Activated CD8-positive, alpha-beta memory T cell treated with anti-CD3 and anti-CD28 coated beads for 48 hours (primary cell): ENCODE results near the gene PPP1R1B.

Experiments used
- DNase-seq, 3 experiments: peaks; one replicate each; pipeline ENCODE4 v3.0.0-alpha.2; 2020; ENCODE audit warnings: low read depth in 2 of 3, low spot score in 2 of 3

Gene PPP1R1B

GRCh38 chr17:39666231-39666600 is 39.5 kb downstream of the PPP1R1B start:
- DNase-seq: no peak

GRCh38 chr17:39666601-39667261 is 40.0 kb downstream of the PPP1R1B start:
- DNase-seq: no peak

GRCh38 chr17:39667262-39667944 is 40.7 kb downstream of the PPP1R1B start:
- no peak for DNase-seq

GRCh38 chr17:39667945-39668924 is 41.5 kb downstream of the PPP1R1B start, which contains the start of gene PNMT:
TSS of gene PNMT (plus strand) at chr17:39668453. CDS start at chr17:39668476, 23 bp downstream.
- DNase-seq: peak in 2 of 3 experiments; percentile 16 to 52

- DNase-seq: no peak
These were observed 43.4 kb downstream of the PPP1R1B start for GRCh38 chr17:39669897-39670735.

GRCh38 chr17:39670746-39671145 is 44.0 kb downstream of the PPP1R1B start:
- no peak for DNase-seq

- DNase-seq: no peak
These were observed 45.1 kb downstream of the PPP1R1B start for GRCh38 chr17:39671651-39672521.

- DNase-seq: no peak
These were observed 46.0 kb downstream of the PPP1R1B start for GRCh38 chr17:39672522-39673334.

- no peak for DNase-seq
These were observed 46.8 kb downstream of the PPP1R1B start for GRCh38 chr17:39673335-39674081.

- DNase-seq: no peak
These were observed 47.4 kb downstream of the PPP1R1B start for GRCh38 chr17:39674179-39674578.

- no peak for DNase-seq
These were observed 48.1 kb downstream of the PPP1R1B start for GRCh38 chr17:39674702-39675389.

GRCh38 chr17:39675390-39676082 is 48.8 kb downstream of the PPP1R1B start:
- DNase-seq: no peak

- DNase-seq: peak in 1 of 3 experiments; percentile 16
These were observed 49.6 kb downstream of the PPP1R1B start for GRCh38 chr17:39676198-39676819.

- DNase-seq: no peak
These were observed 50.3 kb downstream of the PPP1R1B start for GRCh38 chr17:39677072-39677471.

- DNase-seq: no peak
These were observed 51.0 kb downstream of the PPP1R1B start for GRCh38 chr17:39677542-39678339.
